ENCODE data around the gene BACH1. TPM values are rescaled to one million over a fixed set of nuclear protein-coding genes. Genes with fewer than 3 reads are reported as not detected.

The BACH1 gene
- total and polyA plus RNA-seq, 2 of the 8 experiments (the other 6 are each of a cell fraction or from before 2014, with no cell fraction given): 6.9 to 50.7 TPM

GRCh38 chr21:29359718-29360117 is 61.0 kb downstream of the BACH1 start:
- CTCF ChIA-PET (ENCODE audit: partially characterized antibody): interaction anchor here (0.7 to 5.3 kb wide), 7 partner anchors 8 to 268 kb away, joined by 3 to 42 read pairs (median 5); no protein-coding TSS in a partner anchor

More at GRCh38 chr21:29359718-29360117, 61.0 kb downstream of the BACH1 start:
- TF ChIP-seq HDAC6 (IDR thresholded peaks at IDR 0.05; ENCODE audit: low read depth, low read length) (no peak), SRF (IDR thresholded peaks at IDR 0.05; ENCODE audit: low read depth, low read length) (no peak), BRCA1 (IDR thresholded peaks at IDR 0.05; ENCODE audit: low read depth, low read length) (no peak)
- Histone ChIP-seq H4K5ac (ENCODE audit: insufficient read length, low read depth, low read length) (no peak overlapping the region), H2BK20ac (ENCODE audit: low read length) (no peak overlapping the region), H3K23me2 (ENCODE audit: low read depth, low read length) (no peaks in the 10 kb centered on the region), H3K9ac (replicated peaks in 1 of 4; ENCODE audit: extremely low read depth in 1 of 4, low read depth in 3 of 4, low read length in 3 of 4) (no peak overlapping the region), H3K18ac (ENCODE audit: extremely low read depth, low read length) (no peak overlapping the region), H2AFZ (ENCODE audit: low read length) (no peak overlapping the region), H4K91ac (replicated peaks; ENCODE audit: insufficient read length, low read length) (no peak overlapping the region), H2BK12ac (ENCODE audit: low read depth, low read length) (no peak overlapping the region), H3K79me2 (ENCODE audit: control insufficient read depth in 1 of 2, insufficient read depth in 2 of 2, low read length in 2 of 2) (no peaks in the 10 kb centered on the region), H2BK15ac (ENCODE audit: low read length) (no peak overlapping the region), H3K56ac (replicated peaks; ENCODE audit: insufficient read length, low read depth, low read length) (no peak overlapping the region), H3K36me3 (ENCODE audit: control insufficient read depth in 2 of 4, insufficient read depth in 4 of 4, low read length in 3 of 4) (peaks cover 0 to 1% (median 0%) of the 10 kb centered on the region in 4 experiments; a peak in 2 of 8 replicates), H2BK5ac (ENCODE audit: low read depth, low read length) (no peak overlapping the region), H4K8ac (ENCODE audit: extremely low read depth, insufficient read depth, low read length) (no peak overlapping the region), H3K79me1 (ENCODE audit: low read depth, low read length) (no peaks in the 10 kb centered on the region; the same call in 1 of the 2 replicates), H3K14ac (ENCODE audit: insufficient read length) (no peak overlapping the region), H3K4me3 (ENCODE audit: extremely low read depth in 1 of 4, insufficient read depth in 2 of 4, low read depth in 3 of 4, low read length in 4 of 4) (no peak overlapping the region), H4K20me1 (replicated peaks in 1 of 2; ENCODE audit: control insufficient read depth in 1 of 2, insufficient read depth in 2 of 2, low read length in 2 of 2) (no peaks in the 10 kb centered on the region), H3K23ac (ENCODE audit: insufficient read length) (no peak overlapping the region), H3K9me3 (ENCODE audit: insufficient read depth in 2 of 2, low read depth in 1 of 2, low read length in 1 of 2) (peaks cover 1 to 2% of the 10 kb centered on the region in 2 experiments; a peak in 3 of 4 replicates), H3K27ac (ENCODE audit: low read depth, low read length) (no peak overlapping the region), H3K27me3 (replicated peaks in 1 of 4; ENCODE audit: control insufficient read depth in 3 of 4, extremely low read depth in 1 of 4, insufficient read depth in 3 of 4, low read length in 3 of 4) (no peaks in the 10 kb centered on the region), H2AK5ac (ENCODE audit: low read depth, low read length) (no peak overlapping the region), H2BK120ac (replicated peaks; ENCODE audit: low read depth, low read length) (no peak overlapping the region), H3K4me2 (ENCODE audit: insufficient read depth in 1 of 2, low read depth in 2 of 2, low read length in 2 of 2) (no peak overlapping the region), H3K4ac (replicated peaks; ENCODE audit: insufficient read length, low read depth, low read length) (no peak overlapping the region), H3K4me1 (replicated peaks in 1 of 4; ENCODE audit: control insufficient read depth in 3 of 4, insufficient read depth in 4 of 4, low read length in 3 of 4) (no peaks in the 10 kb centered on the region)
- no peak for FAIRE-seq
- WGBS, 2 experiments (ENCODE audit: extremely low coverage in 1 of 2, insufficient coverage in 1 of 2, insufficient read length in 1 of 2, insufficient replicate concordance in 2 of 2, low coverage in 1 of 2, low lambda C conversion rate in 2 of 2, missing lambda C conversion rate in 1 of 2): 94% methylated on average over 3 of the region's 3 CpGs; no CpG with 5 or more reads in 1 of the 2 experiments
- POLR2A ChIA-PET (ENCODE audit: partially characterized antibody): interaction anchor here (0.8 kb wide), 1 partner anchor 9 kb away, joined by 3 read pairs; no protein-coding TSS in a partner anchor
- no peak for DNase-seq (ENCODE audit: low read depth in 1 of 2, low spot score in 2 of 2)

Data from H1 (cell line).